Coronary artery (tissue), 2 donors: ENCODE results near the gene CAPRIN1.
A peak's percentile ranks its signal among the peaks of the same experiment; 100 is the strongest.
"Not testable (repeated sequence)": the region's sequence is repeated elsewhere in the genome, so short reads cannot be mapped to it uniquely, and the experiment has no call there.

ENCODE experiments used
- DNase-seq: peaks from one replicate; pipeline ENCODE4 v3.0.0-alpha.2; 2017; ENCODE audit warnings: low spot score
- H3K27ac ChIP-seq, 2 donors: fragments of 200-600 bp; sonication (generic); one replicate each; pipeline ENCODE4 v1.5.1; 2016 to 2019
- H3K4me3 ChIP-seq: fragments of 200-600 bp; sonication (generic); 2 replicates; pipeline ENCODE4 v1.5.1; 2016; ENCODE audit warnings: mild to moderate bottlenecking, moderate library complexity
- TF ChIP-seq, protein P1 (sequence below): fragments of 200-600 bp; sonication (generic); IDR thresholded peaks from one replicate; pipeline ENCODE4 v1.5.1; 2019; ENCODE audit warnings: antibody characterized with exemption

Gene CAPRIN1

DNA sequence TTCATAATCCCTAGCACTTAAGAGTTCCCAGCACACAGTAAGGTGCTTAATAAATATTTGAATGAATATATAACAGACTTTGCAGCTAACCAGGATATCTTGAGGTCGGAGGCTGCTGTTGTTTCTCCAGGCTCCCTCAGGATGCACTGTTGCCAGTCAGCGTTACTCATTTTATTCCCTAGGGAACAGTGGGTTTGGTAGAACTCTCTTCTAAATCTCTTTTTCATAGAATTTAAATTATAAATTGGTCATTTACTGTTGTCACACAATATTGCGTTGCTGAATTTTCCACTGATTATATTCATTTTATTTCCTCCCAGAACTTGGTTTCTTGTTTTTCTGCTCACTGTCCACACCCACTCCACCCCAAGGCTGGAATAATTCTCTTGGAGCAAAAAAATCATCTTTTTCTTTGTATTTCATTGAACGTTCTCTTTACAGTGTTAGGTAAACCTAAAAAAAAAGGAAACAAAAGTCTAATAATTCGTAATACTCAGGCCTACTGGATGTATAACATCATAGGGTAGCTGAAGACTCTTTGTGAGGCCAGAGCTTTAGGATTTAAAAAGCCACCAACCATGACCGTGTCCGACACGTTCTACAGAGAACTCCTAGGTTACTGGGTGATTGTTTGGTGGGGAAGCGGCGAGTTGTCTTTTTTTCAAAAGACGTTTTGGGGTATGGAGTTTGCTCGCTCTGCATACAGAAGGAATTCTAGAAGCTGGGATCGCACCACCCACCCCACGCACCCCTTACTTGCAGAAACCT lies 766 bp upstream of the CAPRIN1 start:
- peak overlapping the region; percentile 97 for H3K27ac ChIP-seq
- TF ChIP-seq, protein P1, sequence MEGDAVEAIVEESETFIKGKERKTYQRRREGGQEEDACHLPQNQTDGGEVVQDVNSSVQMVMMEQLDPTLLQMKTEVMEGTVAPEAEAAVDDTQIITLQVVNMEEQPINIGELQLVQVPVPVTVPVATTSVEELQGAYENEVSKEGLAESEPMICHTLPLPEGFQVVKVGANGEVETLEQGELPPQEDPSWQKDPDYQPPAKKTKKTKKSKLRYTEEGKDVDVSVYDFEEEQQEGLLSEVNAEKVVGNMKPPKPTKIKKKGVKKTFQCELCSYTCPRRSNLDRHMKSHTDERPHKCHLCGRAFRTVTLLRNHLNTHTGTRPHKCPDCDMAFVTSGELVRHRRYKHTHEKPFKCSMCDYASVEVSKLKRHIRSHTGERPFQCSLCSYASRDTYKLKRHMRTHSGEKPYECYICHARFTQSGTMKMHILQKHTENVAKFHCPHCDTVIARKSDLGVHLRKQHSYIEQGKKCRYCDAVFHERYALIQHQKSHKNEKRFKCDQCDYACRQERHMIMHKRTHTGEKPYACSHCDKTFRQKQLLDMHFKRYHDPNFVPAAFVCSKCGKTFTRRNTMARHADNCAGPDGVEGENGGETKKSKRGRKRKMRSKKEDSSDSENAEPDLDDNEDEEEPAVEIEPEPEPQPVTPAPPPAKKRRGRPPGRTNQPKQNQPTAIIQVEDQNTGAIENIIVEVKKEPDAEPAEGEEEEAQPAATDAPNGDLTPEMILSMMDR, result no peak
- H3K4me3 ChIP-seq, result peak overlapping the region; percentile 99
- DNase-seq, result no peak

DNA sequence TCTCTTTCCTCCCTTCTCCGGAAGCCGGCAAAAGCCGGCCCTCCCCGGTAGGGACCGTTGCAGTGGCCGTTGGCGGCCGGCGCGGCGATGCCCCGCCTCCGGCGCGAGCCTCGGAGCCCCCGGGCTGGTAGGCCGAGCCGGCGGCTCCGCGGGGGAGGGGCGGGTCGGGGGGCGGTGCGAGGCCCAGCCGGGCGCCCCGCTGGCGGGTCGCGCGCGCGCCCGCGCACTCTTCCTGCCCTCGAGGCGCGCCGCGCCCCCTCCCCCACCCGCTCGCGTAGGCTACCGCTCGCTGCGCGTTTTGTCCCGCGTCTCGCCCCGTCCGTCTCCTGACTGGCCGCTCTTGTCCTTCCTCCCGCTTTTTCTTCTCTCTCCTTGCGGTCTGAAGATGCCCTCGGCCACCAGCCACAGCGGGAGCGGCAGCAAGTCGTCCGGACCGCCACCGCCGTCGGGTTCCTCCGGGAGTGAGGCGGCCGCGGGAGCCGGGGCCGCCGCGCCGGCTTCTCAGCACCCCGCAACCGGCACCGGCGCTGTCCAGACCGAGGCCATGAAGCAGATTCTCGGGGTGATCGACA lies 591 bp downstream of the CAPRIN1 start:
- TF ChIP-seq, protein P1, result no peak
- Histone ChIP-seq H3K27ac (peak overlapping the region; percentile 97), H3K4me3 (peak overlapping the region; percentile 99)
- peak; percentile 91 for DNase-seq

DNA sequence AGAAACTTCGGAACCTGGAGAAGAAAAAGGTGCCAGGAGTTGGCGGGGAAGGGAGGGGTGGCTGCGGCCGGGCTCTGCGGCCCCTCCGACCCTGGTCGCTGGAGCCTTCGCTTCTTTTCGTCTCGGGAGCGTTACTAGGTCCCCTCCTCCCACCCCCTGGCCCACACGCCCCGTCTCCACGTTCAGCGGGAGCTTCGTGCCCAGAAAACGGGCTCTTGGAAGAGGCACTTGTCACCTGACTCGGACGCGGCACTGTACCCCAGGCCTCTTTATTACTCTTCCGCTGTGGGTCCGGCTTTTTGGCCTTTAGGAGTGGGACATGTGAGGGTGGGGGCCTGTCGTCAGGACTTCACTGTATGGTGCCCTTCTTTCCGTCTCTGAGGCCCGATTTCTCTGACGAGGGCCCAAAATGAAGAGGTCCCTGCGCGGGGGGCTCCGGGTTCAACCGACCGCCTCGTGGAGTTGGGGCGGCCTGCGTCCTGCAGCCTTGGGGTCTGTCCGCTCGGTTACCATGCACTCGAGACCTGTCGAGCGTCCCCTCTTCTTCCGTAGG lies 1.2 kb downstream of the CAPRIN1 start:
- H3K27ac ChIP-seq, result peak overlapping the region; percentile 97
- peak overlapping the region; percentile 99 for H3K4me3 ChIP-seq
- TF ChIP-seq, protein P1, result no peak
- DNase-seq, result no peak

DNA sequence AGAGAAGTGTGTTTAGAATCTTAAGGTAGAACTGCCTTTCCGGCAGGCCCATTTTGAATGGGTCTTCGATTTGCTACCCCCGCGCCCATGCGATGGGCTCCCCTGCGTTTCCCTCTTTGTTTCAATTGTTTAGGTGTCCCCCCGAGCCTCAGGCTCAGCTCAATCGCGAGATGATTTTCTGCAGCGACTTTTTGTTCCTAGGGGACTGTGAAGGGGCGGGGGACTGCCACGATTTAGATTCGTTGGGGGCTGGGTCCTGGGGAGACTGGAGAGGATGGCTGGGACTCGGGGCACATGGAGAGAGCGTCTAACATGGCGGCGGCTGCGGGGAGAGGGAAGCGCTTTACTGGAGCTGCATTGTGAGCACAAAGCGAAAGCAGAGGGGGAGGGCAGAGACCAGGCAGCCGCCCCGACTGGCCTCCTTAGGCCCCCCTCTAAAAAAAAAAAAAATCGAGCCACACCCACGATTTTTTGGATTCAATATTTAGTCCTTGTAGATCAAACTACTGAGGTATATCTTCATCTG lies 1.7 kb downstream of the CAPRIN1 start:
- TF ChIP-seq, protein P1, result no peak
- H3K4me3 ChIP-seq, result peak overlapping the region; percentile 99
- DNase-seq, result peak; percentile 78

DNA sequence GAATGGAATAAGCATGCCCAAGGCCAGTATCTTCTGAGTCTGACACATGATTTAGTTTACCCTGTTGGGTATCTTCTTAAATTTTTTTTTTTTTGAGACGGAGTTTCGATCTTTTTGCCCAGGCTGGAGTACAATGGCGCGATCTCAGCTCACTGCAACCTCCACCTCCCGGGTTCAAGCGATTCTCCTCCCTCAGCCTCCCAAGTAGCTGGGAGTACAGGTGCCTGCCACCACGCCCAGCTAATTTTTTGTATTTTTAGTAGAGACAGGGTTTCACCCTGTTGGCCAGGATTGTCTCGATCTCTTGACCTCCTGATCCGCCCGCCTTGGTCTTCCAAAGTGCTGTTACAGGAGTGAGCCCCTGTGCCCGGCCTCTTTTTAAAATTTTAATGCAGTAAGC lies 2.8 kb downstream of the CAPRIN1 start:
- peak overlapping the region; percentile 99 for H3K4me3 ChIP-seq
- not testable (repeated sequence) for DNase-seq
- peak overlapping the region in 1 of 2 donors; percentile 97 for H3K27ac ChIP-seq

More for the DNA sequence above, 1.7 kb downstream of the CAPRIN1 start:
- peak overlapping the region; percentile 97 for H3K27ac ChIP-seq

DNA sequence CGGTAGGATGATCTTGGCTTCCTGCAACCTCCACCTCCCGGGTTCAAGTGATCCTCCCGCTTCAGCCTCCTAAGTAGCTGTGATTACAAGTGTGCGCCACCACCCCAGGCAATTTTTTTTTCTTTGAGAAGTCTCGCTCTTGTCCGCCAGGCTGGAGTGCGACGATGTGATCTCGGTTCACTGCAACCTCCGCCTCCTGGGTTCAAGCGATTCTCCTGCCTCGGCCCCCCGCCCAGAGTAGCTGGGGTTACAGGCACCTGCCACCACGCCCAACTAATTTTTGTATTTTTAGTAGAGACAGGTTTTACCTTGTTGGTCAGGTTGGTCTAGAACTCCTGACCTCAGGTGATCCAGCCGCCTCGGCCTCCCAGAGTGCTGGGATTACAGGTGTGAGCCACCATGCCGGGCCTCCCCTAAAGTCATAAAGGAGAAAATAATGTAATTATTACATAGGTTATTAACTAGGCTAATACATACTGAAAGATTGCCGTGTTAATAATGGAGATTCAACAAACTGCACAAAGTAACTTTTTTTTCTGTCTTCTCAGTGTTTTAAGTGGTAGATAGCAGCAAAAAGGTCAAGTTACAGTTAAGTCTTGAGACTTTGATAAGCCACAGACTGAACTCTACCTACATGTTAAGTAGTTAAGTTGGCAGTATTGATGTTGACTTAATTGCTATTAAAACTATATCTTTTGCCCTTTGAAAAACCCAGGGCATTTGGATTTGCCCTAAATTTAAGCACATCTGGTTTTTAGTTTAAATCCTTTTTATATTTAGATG lies 3.9 kb downstream of the CAPRIN1 start:
- Histone ChIP-seq H3K4me3 (peak overlapping the region; percentile 14), H3K27ac (no peak overlapping the region)
- TF ChIP-seq, protein P1, result no peak
- DNase-seq, result no peak

DNA sequence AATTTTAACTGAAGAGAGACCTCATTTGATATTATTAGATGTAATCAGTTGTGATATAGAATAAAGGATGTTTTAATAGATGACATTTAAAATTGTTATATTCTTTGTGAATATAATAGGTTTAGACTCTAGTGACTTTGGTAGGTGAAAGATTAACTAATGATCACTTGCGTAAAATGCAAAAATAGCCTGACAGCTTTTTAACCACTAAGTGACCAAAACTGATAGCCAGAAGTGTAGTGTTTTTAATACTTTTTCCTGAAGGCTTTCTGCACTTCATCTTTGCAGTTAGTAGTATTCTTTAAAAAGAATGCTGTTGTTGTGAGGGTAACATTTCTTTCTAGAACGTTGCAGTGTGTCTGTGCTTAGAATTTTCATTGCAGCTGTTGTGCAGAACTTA lies 5.1 kb downstream of the CAPRIN1 start:
- TF ChIP-seq, protein P1, result no peak
- no peak overlapping the region for H3K27ac ChIP-seq

More for the DNA sequence above, 5.1 kb downstream of the CAPRIN1 start:
- no peak overlapping the region for H3K4me3 ChIP-seq
- DNase-seq, result no peak
